Renal pelvis (tissue), 4 donors: ENCODE data around the gene IFT74. TPM values are rescaled to one million over a fixed set of nuclear protein-coding genes. Genes with fewer than 3 reads are reported as not detected.

Experiments used
- DNase-seq: peaks from one replicate; pipeline ENCODE4 v3.0.0-alpha.2; 2013
- polyA plus RNA-seq, 3 donors: library from polyadenylated mRNA; unstranded; fragments of 120-200 nt; gene quantifications; one replicate each; pipeline ENCODE4 v1.2.1, GENCODE V29; 2013; ENCODE audit not compliant: insufficient read length in 3 of 3

The IFT74 gene
- polyA plus RNA-seq, 3 donors: 33.6 to 41.1 (median 40.9) TPM

DNA sequence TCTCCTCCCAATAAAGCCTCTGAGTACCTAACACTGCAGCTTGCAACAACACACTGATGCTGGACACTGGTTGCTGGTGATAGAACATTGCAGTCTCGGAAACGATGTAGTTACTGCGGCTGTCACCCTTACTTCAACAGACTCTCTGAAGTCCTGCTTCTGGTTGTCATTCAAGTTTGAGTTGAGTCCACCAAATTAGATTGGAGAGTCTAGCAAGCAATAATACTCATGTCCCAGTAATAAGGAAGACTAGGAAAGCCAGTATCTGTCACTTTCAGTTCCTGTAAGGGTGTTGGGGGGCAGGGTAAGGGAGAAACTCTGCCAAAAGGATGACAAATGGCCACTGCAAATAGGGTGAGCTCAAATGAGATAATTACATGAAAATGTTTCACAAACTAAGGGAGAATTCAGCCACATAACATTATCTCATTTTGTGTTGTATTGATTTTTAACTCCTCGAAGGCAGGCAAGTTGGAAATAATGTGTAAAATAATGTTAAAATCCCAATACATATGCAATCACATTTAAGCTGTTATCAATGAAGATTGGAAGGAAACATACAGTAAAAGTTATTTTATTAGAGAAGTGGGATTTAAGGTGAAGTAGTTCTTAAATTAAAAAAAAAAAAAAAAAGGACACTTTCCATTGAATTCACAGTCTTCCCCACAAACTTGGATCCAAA lies 849 bp upstream of the IFT74 start:
- no peak for DNase-seq

DNA sequence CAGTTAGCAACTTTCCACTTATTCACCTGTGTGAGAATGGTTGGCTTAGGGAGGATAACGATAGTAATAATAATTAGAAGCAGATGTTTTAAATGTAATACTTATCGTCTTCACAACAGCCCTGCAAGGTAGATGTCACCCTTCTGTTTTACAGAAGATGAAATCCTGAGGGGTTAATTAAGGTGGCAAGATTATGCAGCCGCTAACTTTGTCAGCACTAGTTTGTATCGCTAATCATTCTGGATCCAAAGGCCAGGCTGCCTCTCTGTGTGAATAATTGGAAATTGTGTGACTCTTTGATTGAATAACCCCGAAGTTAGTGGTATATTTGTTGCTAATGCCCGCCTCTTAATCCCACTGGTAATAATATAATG lies 635 bp downstream of the IFT74 start:
- DNase-seq: no peak

DNA sequence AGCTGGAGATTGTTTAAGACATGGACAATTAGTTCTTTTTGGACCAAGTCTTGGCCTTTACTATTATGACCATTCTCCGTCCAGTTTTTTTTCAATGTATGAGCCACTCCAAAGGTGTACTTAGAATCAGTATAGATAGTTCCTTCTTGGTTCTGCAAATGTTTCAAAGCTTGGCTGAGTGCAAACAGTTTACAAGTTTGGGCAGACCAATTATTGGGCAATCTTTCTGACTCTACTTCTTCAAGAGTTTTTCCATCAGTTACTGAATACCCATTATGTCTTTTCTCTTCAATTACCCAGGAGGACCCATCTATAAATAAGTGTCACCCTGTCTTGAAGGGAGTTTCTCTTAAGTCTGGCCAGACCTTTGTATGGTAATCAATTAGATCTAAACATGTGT lies 15.5 kb downstream of the IFT74 start:
- DNase-seq: no peak

DNA sequence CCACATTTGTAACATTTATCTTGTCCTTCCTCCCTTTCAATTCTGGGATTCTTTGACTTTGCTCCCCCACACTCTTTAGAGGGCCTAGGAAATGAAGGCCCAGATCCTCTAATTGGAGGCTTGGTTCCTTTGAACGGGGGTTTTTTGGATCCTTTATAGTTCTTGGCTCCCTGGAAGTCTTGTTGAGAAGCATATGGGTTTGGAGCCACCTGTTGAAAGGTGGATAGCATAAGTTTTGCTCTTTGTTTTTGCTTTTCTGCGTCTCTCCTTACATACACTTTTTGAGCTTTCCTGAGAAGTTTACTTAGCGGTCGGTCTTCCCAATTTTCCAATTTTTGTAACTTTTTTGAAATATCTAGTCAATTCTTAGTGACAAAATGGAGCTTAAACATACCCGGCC lies 17.8 kb downstream of the IFT74 start:
- DNase-seq: no peak

DNA sequence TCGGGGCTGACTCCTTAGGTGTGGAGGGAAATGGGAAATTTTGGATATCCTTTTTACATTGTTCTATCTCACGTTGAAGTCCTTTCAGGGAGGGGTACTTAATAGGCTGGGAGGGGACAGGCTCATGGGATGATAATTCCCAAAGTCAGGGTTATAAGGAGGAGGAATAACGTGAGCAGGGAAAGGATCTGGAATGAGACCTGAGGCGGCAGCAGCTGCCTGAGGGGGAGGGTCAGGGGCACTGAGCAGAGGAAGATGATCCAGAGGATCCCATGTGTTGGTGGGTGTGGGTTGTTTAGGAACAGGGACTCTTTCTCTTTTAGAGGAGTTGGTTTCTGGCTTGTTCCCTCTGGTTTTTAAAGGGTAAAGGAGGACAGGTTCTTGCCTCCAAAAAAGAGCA lies 18.7 kb downstream of the IFT74 start:
- no peak for DNase-seq

DNA sequence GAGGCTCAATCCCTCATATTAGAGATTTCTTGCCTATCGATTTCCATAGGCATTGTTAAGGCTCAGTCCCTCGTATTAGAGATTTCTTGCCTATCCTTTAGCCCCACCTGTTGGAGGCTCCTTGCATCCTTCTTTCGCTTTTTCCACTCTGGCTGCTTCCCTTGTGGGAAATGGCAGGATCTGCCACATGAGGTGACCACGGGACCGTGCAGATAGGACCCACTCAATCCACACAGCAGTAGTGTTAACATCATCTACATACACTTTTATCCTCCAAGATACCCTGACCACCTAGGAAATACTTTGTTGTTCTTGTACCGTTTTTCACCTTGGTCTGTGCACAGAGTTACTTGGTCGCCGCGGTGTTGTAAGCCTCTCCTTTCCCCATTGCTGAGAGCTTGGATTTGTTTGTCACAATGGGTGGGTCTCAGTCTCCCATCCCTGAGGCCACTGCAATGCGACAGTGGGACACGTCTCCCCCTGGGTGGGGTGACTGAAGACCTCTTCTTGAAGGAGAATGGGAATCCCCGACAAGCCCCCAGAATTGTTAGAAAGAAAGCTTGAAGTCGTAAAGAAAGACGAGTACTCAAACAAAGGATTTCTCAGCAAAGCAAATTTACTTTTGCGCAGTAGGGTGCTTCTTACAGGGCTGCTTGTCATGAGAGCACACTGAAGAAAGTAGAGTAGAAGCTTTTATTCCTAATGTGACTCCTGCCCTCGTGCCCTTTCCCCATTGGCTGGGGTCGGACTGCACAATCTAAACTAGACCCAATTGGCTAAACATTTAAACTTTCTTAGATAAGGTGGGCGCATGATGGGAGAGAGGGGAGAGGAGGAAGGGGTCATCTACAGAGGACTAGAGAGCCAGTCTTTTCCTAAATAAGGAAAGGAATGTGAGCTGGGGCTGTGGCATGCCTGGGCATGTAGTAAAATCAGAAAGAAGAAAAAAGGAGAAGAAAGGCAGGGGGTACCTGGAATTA lies 19.8 kb downstream of the IFT74 start:
- DNase-seq: no peak

DNA sequence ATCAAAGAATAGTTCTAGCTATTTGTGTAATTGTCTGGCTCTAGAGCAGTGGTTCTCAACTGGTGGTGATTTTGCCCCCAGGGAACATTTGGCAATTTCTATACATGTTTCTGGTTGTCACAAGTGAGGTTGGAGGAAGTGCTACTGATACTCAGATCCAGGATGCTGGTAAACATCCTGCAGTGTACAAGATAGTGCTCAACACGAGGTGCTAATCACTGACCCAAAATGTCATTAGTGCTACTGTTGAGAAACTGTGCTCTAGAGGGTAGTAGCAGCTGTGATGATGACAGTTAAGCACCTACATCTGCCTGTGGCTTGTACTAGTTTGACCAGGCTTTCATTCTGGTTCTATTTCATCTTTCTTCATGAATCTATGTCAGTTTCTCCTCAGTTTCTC lies 27.1 kb downstream of the IFT74 start:
- no peak for DNase-seq

DNA sequence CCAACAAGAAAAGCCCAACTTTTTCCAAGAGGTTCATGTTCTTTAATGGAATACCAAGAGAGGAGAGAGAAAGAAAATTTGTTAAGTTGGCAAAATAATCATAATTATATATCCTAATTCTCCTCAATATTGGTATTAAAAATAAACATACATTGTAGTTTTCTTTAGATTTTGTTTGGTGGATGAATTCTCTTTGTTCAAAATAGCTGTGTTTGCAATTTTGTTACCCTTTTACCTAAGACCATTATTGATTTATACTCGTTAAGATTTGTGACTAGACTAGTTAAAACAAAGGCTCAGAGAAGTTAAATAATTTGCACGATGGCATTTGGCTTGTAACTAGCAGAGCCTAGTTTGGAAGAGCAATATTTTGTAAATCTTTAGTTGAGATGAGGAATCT lies 39.6 kb downstream of the IFT74 start:
- DNase-seq: no peak

DNA sequence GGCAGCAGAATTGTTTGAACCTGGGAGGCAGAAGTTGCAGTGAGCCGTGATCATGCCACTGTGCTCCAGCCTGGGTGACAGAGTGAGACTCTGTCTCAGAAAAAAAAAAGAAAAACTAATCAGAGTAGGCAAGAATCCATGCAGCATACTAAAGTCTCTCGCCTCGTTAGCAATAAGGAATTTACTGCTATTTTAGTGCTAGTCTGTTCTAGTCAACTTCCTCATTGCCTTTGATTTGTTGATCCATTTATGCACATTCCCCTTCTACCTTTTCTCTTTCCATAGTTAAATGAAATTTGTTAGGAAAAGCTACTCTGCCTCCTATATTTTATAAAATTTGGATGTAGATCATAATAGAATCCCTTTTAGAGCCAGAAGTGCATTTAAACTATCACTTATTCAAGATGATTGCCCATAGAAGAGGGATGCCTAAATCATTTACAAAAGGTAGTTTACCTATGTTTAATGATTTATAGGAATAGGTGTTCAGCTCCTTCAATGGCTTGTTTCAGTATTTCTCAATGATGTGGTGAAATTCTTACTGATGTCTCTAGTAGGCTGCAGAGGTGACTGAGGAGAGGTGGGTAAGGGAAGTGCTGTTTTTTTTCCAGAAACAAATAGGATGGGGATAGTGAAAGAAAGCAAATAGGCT lies 47.3 kb downstream of the IFT74 start:
- DNase-seq: peak; percentile 34

DNA sequence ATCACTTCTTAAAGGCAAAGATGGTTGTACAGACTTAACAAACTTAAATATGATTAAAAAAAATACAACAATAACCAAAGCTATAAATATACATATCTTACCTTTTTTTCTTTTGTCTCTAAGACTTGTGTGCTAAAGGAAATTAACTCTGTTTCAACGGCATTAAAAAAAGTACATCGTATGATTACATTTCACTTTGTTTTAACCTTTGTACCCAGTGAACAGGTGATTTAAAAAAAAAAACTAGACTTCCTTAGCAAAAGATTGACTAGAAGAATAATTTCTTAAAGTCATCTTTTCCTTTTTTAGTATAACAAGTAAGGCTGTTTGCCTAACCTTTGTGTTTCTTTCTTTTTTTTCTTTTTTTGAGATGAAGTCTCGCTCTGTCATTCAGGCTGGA lies 49.3 kb downstream of the IFT74 start, which contains the start of gene LRRC19:
LRRC19 (minus strand) TSS at position 182 of the 400 bp plus-strand sequence. CDS start 5,978 bp downstream, outside the sequence.
- DNase-seq: peak; percentile 1

DNA sequence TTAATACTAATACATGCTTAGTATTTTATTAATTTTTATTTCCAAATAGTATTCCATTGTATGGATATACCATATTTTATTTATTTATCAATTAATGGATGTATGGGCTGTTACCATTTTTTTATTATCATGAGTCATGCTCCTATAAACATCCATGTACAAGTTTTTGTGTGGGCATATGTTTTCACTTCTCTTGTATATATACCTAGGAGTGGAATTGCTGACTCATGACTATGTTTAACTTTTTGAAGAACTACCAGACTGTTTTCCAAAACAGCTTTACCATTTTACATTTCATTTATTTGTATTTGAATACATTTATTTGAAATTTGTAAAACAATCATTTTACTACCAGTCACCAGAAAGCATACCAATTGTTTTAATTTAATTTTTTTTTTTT lies 63.4 kb downstream of the IFT74 start:
- no peak for DNase-seq

DNA sequence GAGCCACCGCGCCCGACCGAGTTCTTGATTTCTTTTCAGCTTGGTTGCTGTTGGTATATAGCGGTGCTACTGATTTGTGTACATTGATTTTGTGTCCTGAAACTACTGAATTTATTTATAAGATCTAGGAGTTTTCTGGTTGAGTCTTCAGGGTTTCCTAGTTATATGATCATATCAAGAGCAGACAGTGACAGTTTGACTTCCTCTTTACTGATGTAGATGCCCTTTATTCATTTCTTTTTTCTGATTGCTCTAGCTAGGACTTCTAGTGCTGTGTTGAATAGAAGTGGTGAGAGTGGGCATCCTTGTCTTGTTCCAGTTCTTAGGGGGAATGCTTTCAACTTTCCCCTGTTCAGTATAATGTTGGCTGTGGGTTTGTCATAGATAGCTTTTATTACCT lies 66.7 kb downstream of the IFT74 start:
- DNase-seq: no peak

DNA sequence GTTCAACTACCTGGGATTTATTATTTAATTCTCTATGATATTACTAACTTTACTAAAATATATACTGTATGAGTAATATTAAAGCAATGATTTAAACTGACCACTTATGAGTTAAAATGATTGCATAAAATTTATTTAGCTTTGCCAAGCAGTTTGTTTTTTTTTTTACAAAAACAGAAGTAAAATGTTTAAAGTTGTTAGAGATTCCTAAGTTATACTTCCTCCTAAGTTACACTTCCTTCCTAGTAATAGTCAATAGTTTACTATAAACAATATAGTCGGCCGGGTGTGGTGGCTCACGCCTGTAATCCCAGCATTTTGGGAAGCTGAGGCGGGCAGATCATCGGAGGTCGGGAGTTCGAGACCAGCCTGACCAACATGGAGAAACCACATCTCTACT lies 73.0 kb downstream of the IFT74 start:
- DNase-seq: no peak

DNA sequence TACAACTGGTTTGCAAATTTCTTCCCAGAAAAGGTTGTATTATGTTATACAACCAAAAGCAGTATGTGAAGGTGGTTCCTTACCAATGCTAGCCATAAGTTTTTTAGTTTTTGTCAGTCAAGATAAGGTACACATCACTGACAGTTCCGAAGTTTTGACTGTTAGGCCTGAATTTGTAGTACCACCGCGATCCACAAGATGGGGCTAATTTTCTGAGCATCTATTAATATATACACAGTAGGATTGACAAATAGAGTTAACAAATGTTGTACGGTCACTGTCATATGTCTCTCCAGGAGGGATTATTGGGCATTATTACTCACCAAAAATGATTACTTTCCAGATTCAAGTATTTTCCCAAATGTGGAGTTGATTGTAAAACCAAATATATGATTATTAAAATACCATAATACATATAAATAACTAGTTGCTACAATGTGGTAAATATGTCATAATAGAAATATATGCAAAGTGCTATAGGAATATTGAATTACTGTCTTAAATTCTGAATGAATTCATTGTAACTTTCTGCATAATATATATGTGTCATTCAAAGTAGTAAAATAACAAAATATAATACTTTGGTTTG lies 77.7 kb downstream of the IFT74 start:
- peak; percentile 44 for DNase-seq

DNA sequence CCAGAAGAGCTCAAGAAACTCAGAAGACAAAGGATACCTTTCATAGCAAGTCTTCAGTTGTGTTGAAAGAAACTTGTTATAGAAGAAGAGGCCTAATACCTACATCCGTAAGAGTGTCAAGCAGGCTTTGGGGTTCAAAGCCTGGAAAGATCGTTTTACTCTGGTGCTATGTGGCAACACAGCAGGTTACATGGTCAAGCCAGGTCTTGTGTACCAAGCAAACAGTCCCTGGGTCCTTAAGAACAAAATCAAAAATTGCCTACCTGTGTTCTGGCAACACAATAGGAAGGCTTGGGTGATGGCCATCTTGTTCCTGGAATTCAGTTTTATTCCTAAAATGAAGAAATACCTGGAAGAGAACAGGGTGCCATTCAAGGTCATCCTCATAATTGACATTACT lies 81.3 kb downstream of the IFT74 start:
- DNase-seq: no peak

DNA sequence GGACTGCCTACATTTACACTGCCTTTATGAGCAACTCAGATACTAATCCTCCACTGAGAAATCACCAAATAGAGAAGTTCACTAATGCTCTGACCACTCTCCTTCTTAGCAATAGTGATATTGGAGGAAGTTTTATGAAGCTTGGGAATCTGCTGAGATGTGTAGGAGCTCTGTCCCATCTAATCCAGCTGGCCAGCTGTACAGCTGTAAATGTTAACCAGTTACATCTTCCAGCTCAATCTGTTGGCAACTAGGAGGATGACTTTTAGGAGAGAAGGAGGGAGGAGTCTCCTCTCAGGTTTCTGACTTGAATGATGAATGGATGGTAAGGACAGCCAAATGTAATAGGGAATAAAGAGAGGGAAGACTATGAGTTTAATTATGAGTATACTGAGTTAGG lies 85.5 kb downstream of the IFT74 start:
- DNase-seq: no peak

DNA sequence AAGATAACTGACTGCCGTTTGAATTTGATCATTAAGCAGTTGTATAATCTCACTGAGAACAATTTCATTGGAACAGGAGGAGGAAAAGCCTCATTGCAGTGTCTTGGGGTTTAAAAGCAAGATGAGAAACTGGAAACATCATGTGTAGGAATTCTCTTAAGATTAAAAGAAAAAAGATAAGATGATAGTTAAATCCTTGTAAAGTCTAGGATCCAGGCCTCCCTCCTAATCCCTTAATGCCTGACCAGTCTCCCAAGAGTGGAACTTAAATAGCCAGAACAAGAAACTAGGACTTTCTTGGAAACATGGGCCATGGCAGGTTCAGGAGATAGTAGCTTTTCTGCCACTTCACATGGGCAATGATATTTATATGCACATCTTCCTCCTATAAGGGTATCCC lies 86.3 kb downstream of the IFT74 start:
- DNase-seq: no peak

DNA sequence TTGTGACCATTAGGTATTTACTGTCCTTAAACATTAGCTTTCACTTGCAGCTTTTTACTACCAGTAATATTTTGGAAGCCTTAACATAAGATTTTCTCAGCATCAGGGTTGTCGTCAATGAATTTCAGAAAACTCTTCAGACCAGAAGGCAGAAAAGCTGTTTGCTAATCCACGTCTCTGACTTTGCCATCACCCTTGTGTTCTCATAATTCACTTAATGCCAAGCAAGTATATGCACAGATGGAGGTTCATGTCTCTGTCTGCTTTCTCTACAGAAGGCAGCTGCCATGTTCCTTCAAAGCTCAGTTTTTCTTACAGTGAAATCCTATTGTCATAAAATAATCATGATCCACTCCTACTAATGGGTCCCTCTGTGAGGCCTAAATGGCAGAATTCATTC lies 87.0 kb downstream of the IFT74 start:
- DNase-seq: no peak

DNA sequence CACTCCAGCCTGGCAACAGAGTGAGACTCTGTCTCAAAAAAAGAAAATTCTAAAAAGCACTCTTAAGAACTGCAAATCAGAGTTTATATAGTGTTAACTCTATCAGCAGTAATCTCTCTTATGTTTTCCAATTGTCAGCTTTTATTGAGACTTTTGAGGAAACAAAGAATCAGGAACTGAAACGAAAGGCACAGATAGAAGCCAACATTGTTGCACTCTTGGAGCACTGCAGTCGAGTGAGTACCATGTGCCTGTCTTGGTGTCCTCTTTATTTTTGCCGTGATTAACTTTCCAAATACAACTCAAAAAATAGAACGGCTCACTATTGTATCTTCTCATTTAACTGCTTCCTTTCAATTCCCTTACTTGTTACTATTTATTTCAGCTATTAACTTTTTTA lies 90.9 kb downstream of the IFT74 start:
- DNase-seq: no peak

DNA sequence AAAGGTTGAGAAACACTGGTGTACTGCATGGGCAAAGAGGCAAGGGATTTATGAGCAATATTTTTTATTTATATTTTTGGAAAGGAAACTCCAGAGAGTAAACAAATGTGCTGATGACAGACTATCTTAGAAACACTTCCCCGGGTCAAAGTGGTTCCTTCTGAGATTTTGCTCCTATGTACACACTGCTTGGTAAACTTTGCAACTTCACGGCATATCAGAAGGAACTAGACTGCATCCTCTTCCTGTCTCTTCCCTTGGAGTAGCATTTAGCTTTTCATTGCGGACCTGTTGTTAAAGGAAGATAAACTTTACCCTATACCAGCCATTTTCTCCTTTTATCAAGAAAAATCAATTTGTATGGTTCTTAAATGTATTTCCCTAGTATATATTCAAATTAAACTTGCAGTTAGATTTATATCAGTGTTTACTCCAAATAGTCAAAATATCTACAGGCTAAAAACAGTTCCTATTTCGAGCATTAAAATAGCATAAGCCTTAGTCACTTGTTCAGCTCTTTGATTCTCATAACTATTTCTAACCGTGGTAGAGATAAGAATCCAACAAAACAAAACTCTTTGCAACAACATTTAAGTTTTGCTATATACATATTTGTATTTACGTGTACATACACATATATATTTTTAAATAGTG lies 97.3 kb downstream of the IFT74 start:
- peak; percentile 7 for DNase-seq

DNA sequence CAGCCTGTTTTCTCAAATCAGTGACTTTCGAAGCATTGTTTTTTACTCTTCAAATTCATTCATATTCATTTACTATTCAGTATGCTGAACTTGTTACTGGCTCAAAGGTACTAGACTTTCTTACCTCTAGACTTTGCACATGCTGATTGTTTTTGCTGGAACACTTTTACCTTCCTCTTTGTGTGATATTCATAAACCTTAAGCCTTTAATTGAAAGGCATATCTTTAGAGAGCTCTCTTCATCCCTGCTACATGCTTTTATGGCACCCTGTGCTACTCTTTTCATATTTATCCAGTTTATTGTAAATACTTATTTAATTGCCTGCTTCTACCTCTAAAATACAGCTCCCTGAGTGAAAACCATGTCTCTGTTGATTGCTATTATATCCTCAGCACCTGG lies 97.9 kb downstream of the IFT74 start:
- DNase-seq: no peak

DNA sequence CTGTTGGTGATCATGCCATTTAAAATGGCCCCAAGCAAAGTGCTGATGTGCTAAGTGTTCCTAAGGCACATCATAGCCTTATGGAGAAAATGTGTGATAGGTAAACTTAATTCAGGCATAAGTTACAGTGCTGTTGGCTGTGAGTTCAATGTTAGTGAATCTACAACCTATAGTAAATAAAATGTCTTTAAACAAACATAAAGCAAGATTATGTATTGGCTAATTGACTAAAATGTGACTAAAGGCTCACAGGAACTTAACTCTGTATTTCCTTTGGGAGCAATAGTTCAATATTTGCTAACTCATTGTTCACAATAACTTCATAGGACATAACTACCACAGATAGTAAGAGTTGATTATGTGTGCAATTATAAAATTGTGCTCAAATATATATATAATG lies 98.6 kb downstream of the IFT74 start:
- DNase-seq: no peak
